GM12864 (cell line): Measurements from ENCODE around the gene PRSS22.

Experiments used
- DNase-seq: peaks from one replicate; pipeline ENCODE4 v3.0.0-alpha.2; 2011; ENCODE audit warnings: low read depth
- H3K4me3 ChIP-seq: 2 replicates; pipeline ENCODE4 v1.5.1; 2011; ENCODE audit warnings: mild to moderate bottlenecking, low read depth, low read length, control low read depth
- CTCF ChIP-seq: IDR thresholded peaks from 2 replicates; pipeline ENCODE4 v1.5.1; 2011; ENCODE audit warnings: low read depth, mild to moderate bottlenecking, moderate library complexity, low read length, control low read depth, inconsistent platforms; ENCODE audit errors: missing control alignments

Gene PRSS22

GRCh38 chr16:2803545-2804195 lies 54.3 kb downstream of the PRSS22 start:
- no peak for TF ChIP-seq CTCF
- no peak overlapping the region for H3K4me3 ChIP-seq
- no peak for DNase-seq
